Measurements from ENCODE around the gene MACROD2. TPM values are rescaled to one million over a fixed set of nuclear protein-coding genes. Genes with fewer than 3 reads are reported as not detected.

Gene MACROD2
- total RNA-seq, 2 donors from 2014 or later, result 8.3 to 21.8 TPM

DNA sequence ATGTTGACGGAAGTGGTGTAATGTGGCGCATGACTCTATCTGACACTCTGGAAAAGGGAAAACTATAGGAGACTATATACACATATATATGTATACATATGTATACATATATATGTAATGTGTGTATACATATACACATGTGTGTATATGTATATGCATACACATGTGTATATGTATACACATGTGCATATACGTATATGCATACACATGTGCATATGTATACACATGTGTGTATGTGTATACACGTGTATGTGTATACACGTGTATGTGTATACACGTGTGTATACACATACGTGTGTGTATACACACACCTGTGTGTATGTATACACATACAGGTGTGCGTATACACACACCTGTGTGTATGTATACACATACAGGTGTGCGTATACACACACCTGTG lies 1025.5 kb downstream of the MACROD2 start:
- H3K27ac ChIP-seq, result no peak overlapping the region
- H3K27me3 ChIP-seq, result no peaks in the 10 kb centered on the region
- WGBS, 2 donors, result 71 to 82% methylated on average over 9 of the region's 9 CpGs
- H3K9me3 ChIP-seq, result no peaks in the 10 kb centered on the region
- intact Hi-C loops (cut with DNase I), result no loop called here
- H3K36me3 ChIP-seq (replicated peaks in 1 of 2; ENCODE audit: insufficient read depth in 1 of 2, low read depth in 2 of 2), result no peaks in the 10 kb centered on the region
- ATAC-seq, result no peak
- H3K4me1 ChIP-seq, result no peaks in the 10 kb centered on the region
- no peak for DNase-seq
- TF ChIP-seq POLR2A (IDR thresholded peaks at IDR 0.05), result no peak
- TF ChIP-seq, protein P1, sequence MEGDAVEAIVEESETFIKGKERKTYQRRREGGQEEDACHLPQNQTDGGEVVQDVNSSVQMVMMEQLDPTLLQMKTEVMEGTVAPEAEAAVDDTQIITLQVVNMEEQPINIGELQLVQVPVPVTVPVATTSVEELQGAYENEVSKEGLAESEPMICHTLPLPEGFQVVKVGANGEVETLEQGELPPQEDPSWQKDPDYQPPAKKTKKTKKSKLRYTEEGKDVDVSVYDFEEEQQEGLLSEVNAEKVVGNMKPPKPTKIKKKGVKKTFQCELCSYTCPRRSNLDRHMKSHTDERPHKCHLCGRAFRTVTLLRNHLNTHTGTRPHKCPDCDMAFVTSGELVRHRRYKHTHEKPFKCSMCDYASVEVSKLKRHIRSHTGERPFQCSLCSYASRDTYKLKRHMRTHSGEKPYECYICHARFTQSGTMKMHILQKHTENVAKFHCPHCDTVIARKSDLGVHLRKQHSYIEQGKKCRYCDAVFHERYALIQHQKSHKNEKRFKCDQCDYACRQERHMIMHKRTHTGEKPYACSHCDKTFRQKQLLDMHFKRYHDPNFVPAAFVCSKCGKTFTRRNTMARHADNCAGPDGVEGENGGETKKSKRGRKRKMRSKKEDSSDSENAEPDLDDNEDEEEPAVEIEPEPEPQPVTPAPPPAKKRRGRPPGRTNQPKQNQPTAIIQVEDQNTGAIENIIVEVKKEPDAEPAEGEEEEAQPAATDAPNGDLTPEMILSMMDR (IDR thresholded peaks at IDR 0.05), result no peak
- no peak overlapping the region for H3K4me3 ChIP-seq

DNA sequence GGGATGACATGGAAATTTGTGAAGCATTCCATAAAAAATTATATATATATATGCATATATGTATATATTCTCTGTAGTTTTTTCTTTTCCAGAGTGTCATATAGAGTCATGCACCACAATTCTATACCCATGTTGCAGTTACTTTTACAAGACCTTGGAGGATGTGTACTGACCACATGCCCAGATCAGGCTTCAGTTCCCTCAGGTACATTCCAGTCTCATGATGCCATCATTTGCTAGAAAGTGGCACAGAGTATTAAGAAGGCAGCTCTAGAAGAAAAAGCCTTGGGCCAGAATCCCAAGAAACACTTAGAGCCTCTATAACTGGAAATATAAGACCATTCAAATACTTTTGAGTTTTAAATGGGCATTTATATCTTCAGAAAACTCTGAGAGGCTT lies 1027.6 kb downstream of the MACROD2 start:
- DNase-seq (no peak), ATAC-seq (no peak)
- Histone ChIP-seq H3K27me3 (no peaks in the 10 kb centered on the region), H3K4me1 (no peaks in the 10 kb centered on the region), H3K4me3 (no peak overlapping the region), H3K36me3 (replicated peaks in 1 of 2; ENCODE audit: insufficient read depth in 1 of 2, low read depth in 2 of 2) (no peaks in the 10 kb centered on the region), H3K27ac (no peak overlapping the region), H3K9me3 (no peaks in the 10 kb centered on the region)
- intact Hi-C loops (cut with DNase I), result no loop called here
- TF ChIP-seq, protein P1 (IDR thresholded peaks at IDR 0.05), result no peak
- no peak for TF ChIP-seq POLR2A (IDR thresholded peaks at IDR 0.05)

GRCh38 chr20:15026759-15027158 lies 1031.4 kb downstream of the MACROD2 start:
- TF ChIP-seq POLR2A (IDR thresholded peaks at IDR 0.05), result no peak
- TF ChIP-seq, protein P1 (IDR thresholded peaks at IDR 0.05), result no peak
- no peaks in the 10 kb centered on the region for H3K9me3 ChIP-seq
- no peak overlapping the region for H3K4me3 ChIP-seq
- no peak for ATAC-seq
- H3K27ac ChIP-seq, result no peak overlapping the region
- WGBS, 2 donors, result 75 to 96% methylated on average over 1 of the region's 1 CpG
- intact Hi-C loops (cut with DNase I), result no loop called here
- H3K36me3 ChIP-seq (replicated peaks in 1 of 2; ENCODE audit: insufficient read depth in 1 of 2, low read depth in 2 of 2), result no peaks in the 10 kb centered on the region
- no peak for DNase-seq
- H3K4me1 ChIP-seq, result no peaks in the 10 kb centered on the region
- no peaks in the 10 kb centered on the region for H3K27me3 ChIP-seq

GRCh38 chr20:15030826-15031225 lies 1035.5 kb downstream of the MACROD2 start:
- Histone ChIP-seq H3K9me3 (no peaks in the 10 kb centered on the region), H3K36me3 (replicated peaks in 1 of 2; ENCODE audit: insufficient read depth in 1 of 2, low read depth in 2 of 2) (no peaks in the 10 kb centered on the region), H3K4me1 (no peaks in the 10 kb centered on the region), H3K27me3 (no peaks in the 10 kb centered on the region), H3K4me3 (no peak overlapping the region), H3K27ac (no peak overlapping the region)
- intact Hi-C loops (cut with DNase I), result no loop called here
- ATAC-seq, result no peak
- WGBS, 2 donors, result 95% methylated on average over 9 to 14 of the region's 14 CpGs
- TF ChIP-seq POLR2A (IDR thresholded peaks at IDR 0.05), result no peak
- TF ChIP-seq, protein P1 (IDR thresholded peaks at IDR 0.05), result no peak
- no peak for DNase-seq

DNA sequence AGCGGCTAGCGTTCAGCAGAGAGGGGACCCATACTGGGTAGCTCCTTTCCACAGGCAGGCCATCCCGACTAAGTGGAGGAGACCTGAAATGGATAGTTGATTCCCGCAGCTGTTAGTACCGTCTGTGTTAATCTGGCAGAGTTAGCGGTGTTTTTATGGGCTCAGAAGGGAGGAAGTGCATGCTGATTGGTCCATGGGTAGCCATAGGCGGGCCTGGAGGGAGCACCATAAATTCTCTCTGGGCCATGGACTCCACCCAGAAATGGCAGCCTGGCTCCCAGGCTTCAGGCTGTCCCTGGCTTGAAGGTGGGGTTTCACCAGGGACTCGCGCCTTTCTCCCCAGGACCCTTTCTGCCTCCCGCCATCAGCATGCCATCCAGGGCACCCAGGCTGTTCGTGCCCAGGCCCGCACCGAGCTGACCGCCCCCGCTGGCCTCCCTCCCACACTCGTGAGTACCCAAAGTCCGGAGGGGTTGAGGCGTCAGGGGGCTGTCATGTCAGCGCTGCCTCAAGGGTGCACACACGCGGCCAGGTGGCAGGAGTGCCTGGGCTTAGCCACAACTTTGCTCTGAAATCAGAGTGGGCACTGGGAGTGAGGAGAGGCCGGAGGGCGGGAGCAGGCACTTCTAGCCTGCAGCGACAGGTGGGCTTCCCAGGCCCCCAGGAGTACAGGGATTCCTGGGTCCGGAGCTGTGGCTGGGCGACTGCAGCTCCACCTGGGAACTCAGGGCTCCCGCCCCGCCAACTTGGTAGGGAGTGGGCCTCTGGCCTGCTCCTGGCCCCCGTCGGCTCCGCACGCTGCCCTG lies 1036.4 kb downstream of the MACROD2 start:
- Histone ChIP-seq H3K4me1 (no peaks in the 10 kb centered on the region), H3K27ac (no peak overlapping the region), H3K36me3 (replicated peaks in 1 of 2; ENCODE audit: insufficient read depth in 1 of 2, low read depth in 2 of 2) (no peaks in the 10 kb centered on the region), H3K27me3 (no peaks in the 10 kb centered on the region), H3K9me3 (no peaks in the 10 kb centered on the region), H3K4me3 (no peak overlapping the region)
- DNase-seq (no peak), ATAC-seq (no peak)
- intact Hi-C loops (cut with DNase I), result no loop called here
- TF ChIP-seq POLR2A (IDR thresholded peaks at IDR 0.05), result no peak
- TF ChIP-seq, protein P1 (IDR thresholded peaks at IDR 0.05), result no peak
- 87 to 96% methylated on average over 9 to 22 of the region's 32 CpGs for whole genome bisulfite sequencing, 2 donors

Measured in body of pancreas (tissue), 4 donors.